GM21529 (cell line): ENCODE measurements around the gene MKLN1.
"Not testable (repeated sequence)": the region's sequence is repeated elsewhere in the genome, so short reads cannot be mapped to it uniquely, and the experiment has no call there.

Experiments
- ATAC-seq: cut with Tn5 transposase; IDR thresholded peaks from one replicate; pipeline ENCODE4 v1.9.1; 2021; ENCODE audit not compliant: unreplicated experiment

The MKLN1 gene

DNA sequence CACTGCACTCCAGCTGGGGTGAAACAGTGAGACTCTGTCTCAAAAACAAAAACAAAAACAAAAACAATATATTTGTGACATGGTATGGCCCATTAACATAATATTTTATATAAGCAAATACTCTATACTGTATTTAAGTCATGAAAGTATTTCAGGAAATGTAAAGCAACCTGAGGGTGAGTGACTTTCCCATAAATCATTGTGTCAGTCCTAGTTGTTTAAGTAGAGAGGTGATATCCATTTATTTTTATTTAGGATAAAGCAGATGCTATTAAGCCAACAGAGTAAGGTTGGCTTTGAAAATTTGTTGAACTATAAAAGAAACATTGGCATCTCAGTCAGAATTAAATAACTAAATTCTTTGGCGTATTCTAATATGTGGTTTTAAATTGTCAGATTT lies 60.5 kb downstream of the MKLN1 start:
- ATAC-seq, result no peak

DNA sequence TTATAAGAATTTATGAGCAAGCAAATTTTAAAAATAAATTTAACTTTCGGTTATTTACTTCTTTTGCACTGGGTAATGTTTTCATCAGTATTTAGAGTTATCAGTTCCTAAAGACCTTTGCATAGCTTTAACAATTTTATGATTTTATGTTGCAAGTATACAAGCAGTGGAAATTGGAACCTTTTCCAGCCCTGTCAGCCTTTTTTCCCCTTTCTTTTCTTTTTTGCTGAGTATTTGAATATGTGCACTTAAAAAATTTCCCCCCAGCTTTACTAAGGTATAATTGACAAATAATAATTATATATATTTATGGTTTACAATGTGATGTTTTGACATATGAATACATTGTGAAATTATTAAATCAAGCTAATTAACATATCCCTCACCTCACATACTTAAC lies 62.6 kb downstream of the MKLN1 start:
- ATAC-seq, result no peak

GRCh38 chr7:131391145-131391544 lies 63.5 kb downstream of the MKLN1 start:
- ATAC-seq, result no peak

- no peak for ATAC-seq
Observed at GRCh38 chr7:131400681-131401176, 73.1 kb downstream of the MKLN1 start.

DNA sequence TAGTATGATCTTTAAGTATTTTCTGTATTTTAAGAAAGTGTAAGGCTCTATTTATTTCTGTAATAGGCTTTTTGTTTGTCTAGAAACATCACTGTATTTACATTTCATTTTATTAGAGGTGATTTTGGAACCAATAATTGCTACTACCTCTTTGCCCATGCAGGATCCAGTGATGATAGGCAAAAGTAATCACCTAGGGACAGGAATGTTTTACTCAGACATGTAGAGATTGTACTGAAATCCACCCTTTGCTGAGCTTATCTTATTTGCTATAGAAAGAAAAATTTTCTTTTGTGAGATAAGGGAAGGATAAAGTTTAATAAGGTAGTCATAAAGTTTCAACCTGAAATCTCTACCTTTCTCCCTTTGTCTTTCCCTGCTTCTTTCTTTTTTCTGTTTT lies 73.5 kb downstream of the MKLN1 start:
- ATAC-seq, result no peak

DNA sequence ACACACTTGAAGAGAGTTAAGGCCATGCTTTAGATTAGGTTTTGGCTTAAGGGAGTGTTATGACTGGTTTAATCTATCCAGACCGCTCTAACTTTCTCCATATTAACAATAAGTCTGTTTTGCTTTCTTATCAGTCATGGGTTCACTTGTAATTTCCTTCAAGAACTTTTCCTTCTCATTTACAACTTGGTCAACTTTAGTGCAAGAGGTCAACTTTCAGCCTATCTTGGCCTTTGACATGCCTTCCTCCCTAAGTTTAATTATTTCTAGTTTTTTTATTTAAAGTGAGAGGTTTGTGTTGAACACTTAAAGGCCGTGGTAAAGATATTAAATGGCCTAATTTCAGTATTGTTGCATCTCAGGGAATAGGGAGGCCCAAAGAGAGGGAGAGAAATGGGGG lies 75.6 kb downstream of the MKLN1 start:
- ATAC-seq, result no peak

- no peak for ATAC-seq
Observed at GRCh38 chr7:131404226-131404911, 76.7 kb downstream of the MKLN1 start.

DNA sequence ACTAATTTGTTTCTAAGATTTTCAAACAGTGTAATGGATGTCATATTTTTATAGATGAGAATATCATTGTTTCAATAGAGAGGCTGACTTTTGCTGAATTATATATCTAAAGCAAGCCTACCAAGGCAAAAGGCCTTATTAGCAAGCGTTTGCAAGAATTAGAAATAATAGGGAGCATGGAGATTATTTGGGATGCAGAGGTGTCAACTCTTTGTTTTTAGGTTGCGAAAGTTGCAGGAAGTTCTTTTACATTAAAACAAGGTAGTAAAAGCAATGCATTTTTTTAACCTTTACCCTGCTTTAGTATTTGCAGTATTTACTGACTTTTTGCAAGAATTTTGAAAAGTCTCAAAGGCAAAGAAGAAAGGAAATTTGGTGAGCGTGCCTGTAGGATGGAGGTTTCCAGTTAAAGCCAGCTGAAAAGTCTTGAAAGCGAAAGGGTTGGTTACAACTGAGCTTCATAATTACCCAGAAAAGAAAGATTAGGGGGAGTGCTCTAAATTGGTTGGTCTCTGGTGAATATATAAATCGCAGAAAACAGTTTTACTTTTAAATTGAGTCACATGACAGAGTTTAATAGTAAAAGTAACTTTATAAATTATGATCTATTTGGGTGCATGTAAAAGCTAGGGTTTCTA lies 81.6 kb downstream of the MKLN1 start:
- ATAC-seq, result no peak

- no peak for ATAC-seq
Observed at GRCh38 chr7:131412031-131412430, 84.4 kb downstream of the MKLN1 start.

GRCh38 chr7:131413711-131414110 lies 86.0 kb downstream of the MKLN1 start:
- ATAC-seq, result no peak

DNA sequence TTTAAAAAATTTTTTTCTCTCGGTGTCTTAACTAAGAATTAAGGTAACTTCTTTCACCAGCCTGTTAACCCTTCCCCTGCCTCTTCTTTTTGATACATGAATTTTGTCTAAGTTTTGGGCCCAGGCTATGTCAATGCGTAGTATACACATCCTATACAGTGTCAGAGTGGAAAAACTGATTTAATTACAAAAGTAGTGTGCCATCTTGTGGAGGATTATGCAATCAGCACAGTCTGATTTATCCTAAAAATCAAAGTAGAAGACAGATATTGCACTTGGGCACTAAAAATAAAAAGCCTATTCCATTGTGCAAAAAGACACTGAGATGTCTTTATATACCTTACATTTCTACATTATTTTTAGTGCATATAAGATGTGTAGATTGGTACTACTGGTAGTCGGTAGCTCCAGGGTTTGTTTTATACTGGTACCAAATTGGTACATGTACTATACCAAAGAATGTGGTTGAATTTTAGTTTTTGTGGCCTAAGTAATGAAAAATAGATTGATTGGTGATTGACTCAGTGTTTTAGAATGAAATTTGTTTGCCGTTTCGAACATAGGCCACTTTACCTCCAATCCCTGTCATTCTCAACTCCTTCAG lies 96.6 kb downstream of the MKLN1 start:
- no peak for ATAC-seq

DNA sequence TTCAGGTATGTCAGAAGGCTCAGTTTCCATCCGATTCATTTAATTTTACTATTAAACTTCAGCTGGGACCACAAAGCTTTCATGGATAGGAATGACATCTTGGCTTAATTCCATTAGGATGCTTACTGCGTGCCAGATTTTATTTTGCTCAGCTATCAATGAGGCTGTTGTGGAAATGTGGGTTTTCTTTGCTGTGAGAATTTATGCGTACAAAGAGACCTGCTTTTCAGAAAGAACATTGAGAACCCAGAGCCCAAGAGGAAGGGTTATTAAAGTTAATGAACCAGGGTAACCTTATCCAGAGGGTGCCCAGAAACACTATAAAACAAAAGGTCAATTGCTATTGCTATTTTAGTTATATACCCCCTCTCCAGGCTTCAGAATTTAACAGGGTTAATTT lies 98.3 kb downstream of the MKLN1 start:
- no peak for ATAC-seq

- ATAC-seq, result not testable (repeated sequence)
Observed at GRCh38 chr7:131430826-131431225, 103.2 kb downstream of the MKLN1 start.

DNA sequence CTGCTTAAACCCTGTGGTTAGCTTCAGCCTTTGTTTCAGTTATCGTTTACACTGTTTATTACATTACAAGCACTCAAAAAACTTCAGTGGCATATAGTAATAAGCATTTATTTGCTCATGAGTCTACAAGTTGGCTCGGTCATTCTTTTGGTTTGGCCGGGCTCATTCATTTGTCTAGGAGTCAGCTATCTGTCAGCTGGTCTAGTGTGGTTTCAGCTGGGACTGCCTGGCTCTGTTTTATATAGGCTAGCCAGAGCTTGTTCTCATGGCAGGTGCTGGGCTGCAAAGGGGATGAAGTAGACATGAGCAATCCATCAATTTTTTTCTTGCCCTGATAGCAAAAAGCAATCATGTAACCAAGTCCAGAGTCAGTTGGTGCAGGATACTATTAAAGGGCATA lies 103.6 kb downstream of the MKLN1 start:
- no peak for ATAC-seq

GRCh38 chr7:131431756-131432155 lies 104.1 kb downstream of the MKLN1 start:
- ATAC-seq, result no peak

- no peak for ATAC-seq
Observed at GRCh38 chr7:131436384-131436783, 108.7 kb downstream of the MKLN1 start.

GRCh38 chr7:131438969-131439368 lies 111.3 kb downstream of the MKLN1 start:
- no peak for ATAC-seq

GRCh38 chr7:131443496-131443895 lies 115.8 kb downstream of the MKLN1 start:
- no peak for ATAC-seq

DNA sequence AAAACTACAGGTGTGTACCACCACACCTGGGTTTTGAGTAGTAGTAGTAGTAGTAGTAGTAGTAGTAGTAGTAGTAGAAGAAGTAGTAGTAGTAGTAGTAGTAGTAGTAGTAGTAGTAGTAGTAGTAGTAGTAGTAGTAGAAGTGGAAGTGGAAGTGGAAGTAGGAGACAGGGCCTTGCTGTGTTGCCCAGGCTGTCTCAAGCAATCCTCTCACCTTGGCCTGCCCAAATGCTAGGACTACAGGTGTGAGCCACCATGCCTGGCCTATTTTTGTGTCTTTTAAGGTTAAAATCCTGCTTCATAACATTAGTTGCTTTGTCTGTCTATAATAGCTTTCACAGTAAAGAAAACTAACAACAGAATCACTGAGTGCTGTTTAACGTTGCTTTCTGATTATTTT lies 117.0 kb downstream of the MKLN1 start:
- no peak for ATAC-seq

DNA sequence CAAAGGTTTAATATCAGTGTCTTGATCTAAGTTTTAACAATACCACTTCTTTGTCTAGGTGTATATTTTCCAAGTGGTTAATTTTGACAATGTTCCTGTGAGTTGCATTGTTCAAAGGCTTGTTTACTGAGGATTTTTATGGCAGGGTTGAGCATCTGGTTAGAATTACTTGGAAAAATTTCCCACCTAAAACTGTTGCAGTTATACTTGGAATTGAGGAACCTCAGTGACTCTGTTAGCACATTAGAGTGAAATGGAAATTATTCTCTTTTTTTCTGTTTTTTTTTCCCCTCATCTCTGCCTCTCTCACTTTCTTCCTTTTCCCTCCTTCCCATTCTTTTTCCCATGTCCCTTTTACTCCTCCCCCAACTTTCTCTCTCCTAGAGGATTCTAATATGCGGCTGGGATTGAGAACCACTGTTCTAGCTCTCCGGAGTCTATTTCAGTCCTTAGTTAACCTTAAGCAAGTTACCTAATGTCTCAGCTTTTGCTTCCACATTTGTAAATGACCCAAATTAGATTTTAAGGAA lies 121.8 kb downstream of the MKLN1 start:
- no peak for ATAC-seq

GRCh38 chr7:131454498-131454897 lies 126.8 kb downstream of the MKLN1 start:
- no peak for ATAC-seq

DNA sequence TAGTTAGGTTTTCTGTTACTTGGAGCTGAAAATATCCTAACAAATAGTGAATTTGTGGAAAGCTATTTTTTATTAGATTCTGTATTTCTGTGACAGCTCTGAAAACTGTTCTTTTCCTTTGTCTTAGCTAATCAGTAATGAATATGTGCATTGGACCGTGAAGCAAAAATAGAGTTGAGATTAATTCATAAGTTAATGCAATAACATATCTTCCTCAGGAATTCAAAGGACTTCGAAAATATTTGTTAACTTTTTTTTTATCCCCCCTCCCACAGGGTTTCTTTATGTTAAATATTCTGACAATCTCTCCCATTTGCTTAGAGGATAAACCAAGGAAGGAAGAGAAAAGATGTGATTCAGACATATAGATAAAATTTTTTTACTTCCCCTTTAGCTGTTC lies 127.3 kb downstream of the MKLN1 start:
- ATAC-seq, result no peak
